HG02884 (cell line): Measurements from ENCODE around the gene SOX4.
"Not testable (repeated sequence)": the region's sequence is repeated elsewhere in the genome, so short reads cannot be mapped to it uniquely, and the experiment has no call there.

Source experiments
- ATAC-seq: cut with Tn5 transposase; IDR thresholded peaks from one replicate; pipeline ENCODE4 v1.9.1; 2021; ENCODE audit warnings: mild to moderate bottlenecking, moderate library complexity; ENCODE audit not compliant: unreplicated experiment

SOX4 gene

DNA sequence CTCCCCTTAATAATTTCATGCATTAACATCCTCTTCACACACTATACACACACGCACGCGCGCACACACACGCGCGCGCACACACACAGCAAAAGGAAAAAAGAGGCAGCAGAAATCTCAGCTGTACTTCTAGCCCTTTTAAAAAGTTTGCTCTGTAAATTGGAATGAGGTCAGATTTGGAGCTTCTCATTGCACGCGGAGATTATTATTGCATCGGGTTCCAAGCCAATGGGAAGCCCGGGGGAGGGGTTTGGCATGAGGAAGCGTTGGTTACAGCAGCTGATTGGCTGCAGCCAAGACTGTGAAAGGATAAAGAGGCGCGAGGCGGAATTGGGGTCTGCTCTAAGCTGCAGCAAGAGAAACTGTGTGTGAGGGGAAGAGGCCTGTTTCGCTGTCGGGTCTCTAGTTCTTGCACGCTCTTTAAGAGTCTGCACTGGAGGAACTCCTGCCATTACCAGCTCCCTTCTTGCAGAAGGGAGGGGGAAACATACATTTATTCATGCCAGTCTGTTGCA is at the start of gene SOX4:
Gene SOX4 (plus strand): TSS at position 340 of the 515 bp plus-strand sequence. CDS start 784 bp downstream, outside the sequence.
- peak; percentile 60 for ATAC-seq

DNA sequence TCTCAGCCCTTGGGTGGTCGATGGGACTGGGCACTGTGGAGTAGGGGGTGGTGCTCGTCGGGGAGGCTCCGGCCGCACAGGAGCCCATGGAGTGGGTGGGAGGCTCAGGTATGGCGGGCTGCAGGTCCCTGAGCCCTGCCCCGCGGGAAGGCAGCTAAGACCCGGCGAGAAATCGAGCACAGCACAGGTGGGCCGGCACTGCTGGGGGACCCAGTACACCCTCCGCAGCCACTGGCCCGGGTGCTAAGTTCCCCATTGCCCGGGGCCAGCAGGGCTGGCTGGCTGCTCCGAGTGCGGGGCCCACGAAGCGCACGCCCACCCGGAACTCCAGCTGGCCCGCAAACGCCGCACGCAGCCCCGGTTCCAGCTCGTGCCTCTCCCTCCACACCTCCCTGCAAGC is 41.3 kb upstream of the SOX4 start:
- ATAC-seq: not testable (repeated sequence)

DNA sequence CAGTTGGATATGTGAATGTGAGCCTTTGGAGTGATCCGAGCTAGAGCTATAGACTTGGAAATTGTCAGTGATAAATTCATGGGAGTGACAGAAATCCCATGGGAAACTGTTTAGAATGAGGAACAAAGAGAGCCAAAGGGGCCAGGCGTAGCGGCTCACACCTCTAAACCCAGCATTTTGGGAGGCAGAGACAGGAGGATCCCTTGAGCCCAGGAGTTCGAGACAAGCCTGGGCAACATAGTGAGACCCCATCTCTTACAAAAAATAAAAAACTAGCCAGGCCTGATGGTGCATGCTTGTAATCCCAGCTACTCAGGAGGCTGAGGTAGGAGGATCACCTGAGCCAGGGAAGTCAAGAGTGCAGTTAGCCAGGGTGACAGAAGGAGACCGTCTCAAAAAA is 39.3 kb upstream of the SOX4 start:
- ATAC-seq: no peak

- ATAC-seq: no peak
Observed at GRCh38 chr6:21555197-21555596, 38.4 kb upstream of the SOX4 start.

GRCh38 chr6:21556511-21556910 is 37.0 kb upstream of the SOX4 start:
- no peak for ATAC-seq

DNA sequence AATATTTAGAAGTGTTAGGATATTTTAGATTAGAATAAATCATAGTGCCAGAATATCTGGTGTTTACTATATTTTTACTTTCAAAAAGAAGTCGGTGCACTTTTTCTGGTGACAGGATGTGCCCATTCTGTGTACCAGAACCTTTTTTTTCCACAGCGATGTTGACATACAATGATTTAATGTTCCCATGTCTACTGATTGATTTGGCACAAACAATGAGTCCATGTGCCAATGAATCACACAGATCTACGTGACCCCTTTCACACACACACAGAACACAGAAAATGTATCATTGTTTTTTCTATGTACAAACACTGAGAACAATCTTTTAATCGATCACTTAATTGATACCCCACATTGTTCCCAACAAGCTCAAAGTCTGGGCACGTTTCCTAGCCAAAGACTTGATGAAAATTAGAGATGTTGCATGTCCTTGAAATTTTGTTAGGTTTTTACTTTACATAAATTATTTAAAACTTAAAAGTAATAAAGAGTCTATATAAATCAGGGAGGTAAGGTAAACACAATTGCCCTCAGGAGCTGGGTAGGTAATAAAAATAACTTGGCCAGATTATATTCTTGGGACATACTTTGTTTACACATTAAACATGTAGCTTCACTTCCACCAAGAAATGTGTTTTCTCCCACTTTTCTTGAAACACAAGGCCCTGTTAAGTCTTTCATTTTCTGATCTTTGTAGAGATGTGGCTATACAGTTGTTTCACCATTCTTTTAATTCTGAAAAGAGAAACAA is 36.4 kb upstream of the SOX4 start:
- no peak for ATAC-seq

DNA sequence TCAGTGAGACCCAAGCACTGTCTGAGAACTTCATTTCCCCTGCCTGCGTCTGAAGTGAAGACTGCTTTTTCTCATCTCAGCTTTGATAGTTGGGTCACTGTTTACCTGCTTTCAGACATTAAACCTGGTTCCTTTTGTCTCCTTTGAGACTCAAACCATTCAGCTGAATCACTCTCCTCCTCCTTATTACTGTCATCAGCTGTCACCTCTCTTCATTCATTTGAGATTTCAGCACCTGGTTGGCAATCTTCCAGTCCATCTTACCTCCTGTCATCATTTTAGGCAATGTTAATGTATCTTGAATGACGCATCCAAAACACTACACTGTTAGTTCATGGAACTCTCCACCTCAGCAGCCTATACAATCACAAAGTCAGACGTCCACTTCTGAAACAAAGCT is 34.3 kb upstream of the SOX4 start:
- no peak for ATAC-seq

GRCh38 chr6:21560249-21560648 is 33.3 kb upstream of the SOX4 start:
- ATAC-seq: no peak

DNA sequence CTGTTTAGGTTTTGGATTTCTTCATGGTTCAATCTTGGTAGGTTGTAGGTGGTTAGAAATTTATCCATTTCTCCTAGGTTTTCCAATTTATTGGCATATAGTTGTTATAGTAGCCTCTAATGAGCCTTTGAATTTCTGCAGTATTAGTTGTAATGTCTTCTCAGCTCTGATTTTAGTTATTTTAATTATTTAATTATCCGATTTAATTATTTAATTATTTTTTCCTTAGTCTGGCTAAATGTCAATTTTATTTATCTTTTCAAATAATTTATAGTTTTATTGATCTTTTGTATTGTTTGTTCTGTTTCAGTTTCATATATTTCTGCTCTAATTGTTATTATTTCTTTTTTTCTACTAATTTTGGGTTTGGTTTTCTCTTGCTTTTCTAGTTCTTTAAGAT is 28.1 kb upstream of the SOX4 start:
- no peak for ATAC-seq

- ATAC-seq: no peak
Observed at GRCh38 chr6:21578523-21578922, 15.0 kb upstream of the SOX4 start.

GRCh38 chr6:21582651-21583050 is 10.9 kb upstream of the SOX4 start:
- no peak for ATAC-seq

GRCh38 chr6:21586300-21586699 is 7.3 kb upstream of the SOX4 start:
- no peak for ATAC-seq

GRCh38 chr6:21586740-21587178 is 6.8 kb upstream of the SOX4 start:
- ATAC-seq: no peak

GRCh38 chr6:21587179-21587960 is 6.2 kb upstream of the SOX4 start:
- peak; percentile 32 for ATAC-seq

DNA sequence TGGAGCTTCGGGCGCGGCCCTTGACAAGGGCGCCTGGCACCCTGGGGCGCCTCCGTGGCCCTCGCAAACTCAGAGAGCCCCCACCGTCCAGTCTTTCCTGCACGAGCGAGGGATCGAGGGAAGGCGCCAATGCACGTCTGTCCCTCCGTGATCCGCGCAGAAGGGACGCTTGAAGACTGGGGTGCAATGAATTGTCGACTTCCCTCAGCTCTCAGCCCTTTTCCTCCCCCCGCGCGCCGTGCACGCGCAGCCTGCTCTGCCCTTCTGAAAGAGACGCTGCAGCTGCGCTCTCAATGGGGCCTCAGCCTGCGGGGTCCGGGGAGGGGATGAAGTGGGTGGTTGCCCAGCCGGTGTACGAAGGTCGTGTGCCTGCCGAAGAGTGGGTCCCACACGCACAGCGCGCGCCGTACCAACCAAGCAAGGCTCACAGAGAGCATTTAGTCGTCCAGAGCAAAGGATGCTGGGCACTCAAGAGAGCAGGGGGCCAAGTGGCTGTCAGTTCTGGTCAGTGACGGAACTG is 5.5 kb upstream of the SOX4 start:
- ATAC-seq: peak; percentile 29

- ATAC-seq: peak; percentile 20
Observed at GRCh38 chr6:21588481-21589351, 4.8 kb upstream of the SOX4 start.

- ATAC-seq: peak; percentile 20
Observed at GRCh38 chr6:21589352-21590345, 3.9 kb upstream of the SOX4 start.

GRCh38 chr6:21590346-21590745 is 3.2 kb upstream of the SOX4 start:
- no peak for ATAC-seq

GRCh38 chr6:21591446-21591845 is 2.1 kb upstream of the SOX4 start:
- no peak for ATAC-seq

DNA sequence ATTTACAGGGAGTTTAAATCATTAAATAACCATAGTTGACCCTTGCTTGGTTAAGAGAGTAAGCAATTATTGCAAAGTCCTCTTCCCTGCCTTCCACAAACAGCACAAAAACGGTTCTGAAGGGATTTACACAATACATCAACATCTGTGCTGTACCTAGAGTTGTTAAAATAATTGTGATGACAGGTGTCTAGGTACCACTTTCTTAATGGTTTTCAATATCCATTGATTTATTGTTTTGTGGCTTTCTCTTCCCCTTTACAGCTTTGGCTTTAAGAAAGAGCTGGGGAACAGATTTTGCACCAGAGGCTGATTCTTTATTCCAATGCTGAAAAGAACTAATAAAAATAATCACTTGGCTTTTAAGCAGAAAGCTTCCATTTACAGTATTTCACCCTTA is 598 bp upstream of the SOX4 start:
- no peak for ATAC-seq
